GM21381 (cell line): ENCODE data around the gene PDE9A.

Source experiments
- ATAC-seq: cut with Tn5 transposase; IDR thresholded peaks from one replicate; pipeline ENCODE4 v1.9.1; 2021; ENCODE audit warnings: mild to moderate bottlenecking, moderate library complexity; ENCODE audit not compliant: unreplicated experiment

The PDE9A gene

DNA sequence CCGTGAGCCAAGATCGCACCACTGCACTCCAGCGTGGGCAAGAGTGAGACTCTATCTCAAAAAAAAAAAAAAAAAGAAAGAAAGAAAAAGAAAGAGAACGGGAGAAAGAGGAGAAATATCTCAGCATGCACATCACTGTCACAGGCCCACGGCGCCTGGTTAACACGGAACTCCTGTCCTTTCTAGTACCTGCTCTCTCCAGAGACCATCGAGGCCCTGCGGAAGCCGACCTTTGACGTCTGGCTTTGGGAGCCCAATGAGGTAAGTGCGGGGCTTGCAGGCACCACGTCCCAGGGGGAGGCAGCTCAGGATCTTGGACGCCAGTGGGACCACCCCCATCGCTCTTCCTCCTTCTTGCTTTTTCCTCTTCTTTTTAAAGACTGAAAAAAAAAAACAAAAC lies 100.4 kb downstream of the PDE9A start:
- no peak for ATAC-seq

DNA sequence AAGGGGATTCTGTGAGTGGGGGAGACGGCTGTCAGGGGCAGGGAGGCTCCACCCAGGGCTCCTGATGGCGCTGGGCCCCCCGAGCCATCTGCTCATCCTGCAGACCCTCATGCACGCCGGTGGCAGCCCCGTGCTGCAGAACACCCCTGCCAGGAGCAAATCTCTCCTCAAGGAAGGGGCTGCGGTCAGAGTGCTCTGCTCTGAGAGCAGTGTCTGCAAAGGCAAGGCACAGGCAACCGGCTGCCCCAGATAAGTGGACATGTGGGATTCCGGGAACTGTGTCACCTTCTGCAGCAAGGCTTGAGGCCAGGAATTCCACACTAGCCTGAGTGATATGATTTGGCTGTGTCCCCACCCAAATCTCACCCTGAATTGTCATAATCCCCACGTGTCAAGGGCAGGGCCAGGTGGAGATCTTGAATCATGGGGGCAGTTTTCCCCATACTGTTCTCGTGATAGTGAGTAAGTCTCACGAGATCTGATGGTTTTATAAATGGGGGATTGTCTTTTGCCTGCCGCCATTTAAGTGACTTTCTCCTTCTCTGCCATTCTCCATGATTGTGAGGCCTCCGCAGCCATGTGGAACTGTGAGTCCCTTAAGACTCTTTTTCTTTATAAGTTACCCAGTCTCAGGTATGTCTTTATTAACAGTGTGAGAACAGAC lies 101.0 kb downstream of the PDE9A start:
- ATAC-seq: no peak

DNA sequence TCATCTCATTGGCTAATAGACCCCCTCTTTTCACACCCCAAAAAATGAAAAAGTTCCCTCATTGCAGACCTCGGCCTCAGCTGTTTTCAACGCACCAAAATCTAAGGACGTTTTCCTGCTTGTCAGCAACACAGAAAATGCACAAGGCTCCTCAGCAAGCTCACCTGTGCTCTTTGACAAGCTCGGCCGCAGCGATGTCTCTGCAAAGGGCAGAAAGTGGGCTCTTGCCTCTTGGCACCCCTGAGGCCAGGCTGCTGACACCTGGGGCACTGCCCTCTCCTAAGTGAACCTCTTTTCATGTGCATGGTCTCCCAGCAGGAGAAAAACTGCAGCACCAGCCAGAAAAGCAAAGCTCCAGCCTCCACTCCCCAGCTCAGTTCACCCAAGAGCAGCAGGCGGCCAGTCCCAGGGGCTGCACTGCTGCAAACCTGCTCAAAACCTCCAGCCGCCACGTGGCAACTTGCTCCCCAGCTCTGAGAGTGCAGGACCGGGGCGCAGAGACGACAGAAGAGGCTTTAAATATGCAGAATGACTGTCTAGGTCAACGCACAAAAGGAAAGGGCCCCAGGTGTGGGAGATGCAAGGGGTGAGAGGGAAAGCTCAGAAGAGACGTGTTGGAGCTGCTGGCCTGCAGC lies 101.7 kb downstream of the PDE9A start:
- ATAC-seq: no peak

DNA sequence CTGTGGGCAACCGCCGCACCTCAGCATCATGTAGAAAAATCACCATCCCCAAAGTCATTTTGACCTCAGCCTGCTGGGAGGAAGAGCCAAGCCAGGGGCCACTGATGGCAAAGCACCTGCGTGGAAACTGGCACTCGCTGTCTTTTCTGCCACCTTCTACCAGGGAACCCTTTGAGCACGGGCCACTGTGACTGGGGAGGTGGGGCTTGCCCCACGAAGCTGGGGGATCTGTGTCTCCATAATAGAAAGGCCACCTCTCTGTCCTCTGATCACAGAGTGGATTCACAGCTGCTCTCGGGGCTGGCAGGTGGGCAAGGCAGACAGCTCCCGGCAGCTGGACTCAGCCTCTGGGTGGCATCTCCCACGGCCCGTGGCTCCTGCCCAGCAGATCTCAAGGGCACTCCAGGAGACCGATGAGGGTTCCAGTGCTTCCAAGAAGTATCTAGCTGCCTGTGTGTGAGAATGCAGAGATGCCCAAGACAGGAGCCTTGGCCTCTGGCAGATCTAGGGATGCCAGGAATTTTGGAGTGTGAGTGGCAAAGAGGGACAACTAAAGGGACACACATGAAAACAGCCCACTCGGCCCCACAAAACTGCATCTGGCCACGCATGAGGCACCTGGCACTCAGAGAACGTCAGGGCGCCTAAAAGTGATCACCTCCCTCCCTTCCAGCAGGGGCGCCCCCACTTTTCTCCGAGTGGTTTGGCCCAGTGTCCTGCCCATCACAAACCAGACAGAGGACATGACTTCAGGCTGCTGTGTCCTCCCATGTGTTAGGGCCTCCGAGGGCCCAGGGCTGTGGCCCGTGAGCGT lies 102.6 kb downstream of the PDE9A start:
- ATAC-seq: no peak

DNA sequence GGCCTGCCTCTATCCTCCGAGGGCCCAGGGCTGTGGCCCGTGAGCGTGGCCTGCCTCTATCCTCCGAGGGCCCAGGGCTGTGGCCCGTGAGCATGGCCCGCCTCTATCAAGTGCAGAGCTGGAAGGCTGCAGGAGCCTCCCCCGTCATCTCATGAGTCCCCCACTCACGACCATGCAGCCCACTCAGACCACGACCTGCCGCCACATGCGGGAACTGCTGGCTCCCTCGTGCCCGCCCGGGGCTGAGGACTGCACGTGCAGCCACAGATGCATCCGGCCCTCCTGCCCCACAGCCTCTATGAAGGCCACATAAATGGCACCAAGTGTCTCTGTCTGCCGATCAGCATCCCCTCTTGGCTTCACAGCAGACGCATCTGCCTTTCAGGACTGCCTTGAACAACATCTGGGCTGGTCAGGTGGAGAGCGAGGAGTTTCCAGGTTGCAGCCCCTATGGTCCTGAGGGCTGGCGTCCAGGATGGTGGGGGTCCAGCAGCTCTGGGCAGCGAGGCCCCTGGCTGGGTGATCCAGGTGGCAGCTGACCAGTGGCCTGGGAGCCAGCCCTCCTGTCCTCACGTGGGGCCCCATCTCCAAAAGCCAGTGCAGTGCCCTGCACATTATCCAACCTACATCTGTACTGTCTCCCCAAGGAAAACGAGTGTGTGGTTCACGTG lies 103.3 kb downstream of the PDE9A start:
- ATAC-seq: no peak

DNA sequence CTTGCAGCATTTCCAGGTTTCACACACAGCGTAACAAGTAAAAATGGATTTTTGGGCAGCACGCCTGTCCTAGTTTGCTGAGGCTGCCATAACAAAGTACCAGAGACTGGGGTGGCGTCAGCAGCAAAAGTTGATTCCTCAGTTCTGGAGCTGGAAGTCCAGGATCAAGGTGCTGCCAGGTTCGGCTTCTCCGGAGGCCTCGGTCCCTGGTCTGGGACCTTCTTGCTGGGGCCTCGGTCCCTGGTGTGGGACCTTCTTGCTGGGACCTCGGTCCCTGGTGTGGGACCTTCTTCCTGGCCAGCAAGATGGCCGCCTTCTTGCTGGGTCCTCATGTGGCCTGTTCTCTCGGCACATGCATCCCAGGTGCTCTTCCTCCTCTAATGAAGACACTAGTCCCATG lies 104.0 kb downstream of the PDE9A start:
- no peak for ATAC-seq

DNA sequence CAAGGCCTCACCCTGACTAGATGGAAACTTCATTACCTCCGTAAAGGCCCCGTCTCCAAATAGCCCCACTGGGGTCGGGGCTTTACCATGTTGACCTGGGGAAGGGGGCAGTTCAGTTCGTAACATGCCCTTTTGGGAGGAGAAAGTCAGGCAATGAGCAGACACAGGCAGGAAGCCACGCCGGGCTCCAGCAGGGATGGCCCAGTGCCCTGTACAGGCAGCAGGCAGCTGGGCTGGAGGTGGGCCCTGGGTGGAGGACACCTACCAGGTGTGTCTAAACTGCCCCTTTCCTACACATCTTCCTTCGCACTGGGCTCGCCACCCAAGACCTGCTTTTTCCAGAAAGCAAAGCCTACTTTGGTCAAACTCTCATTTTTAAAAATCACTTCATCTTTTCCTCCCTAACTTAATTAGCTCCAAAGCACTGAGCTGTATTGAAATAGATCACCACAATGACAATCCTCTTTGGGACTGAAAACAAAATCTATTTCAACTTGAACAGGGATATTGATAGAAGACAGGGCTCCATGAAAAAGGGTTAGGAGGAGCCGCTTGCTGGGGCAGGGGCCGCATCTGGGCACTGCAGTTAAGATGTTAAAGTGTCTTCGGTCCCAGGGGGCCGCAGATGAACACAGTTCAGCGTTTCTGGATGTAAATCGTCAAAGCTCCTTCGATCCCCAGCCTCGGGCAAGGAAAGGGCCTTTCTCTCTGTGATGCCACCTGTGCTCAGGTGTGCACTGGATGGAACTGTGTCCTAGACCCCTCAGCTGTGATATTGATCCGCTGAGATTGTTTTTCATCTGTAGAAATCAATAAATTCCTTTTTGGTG lies 104.6 kb downstream of the PDE9A start:
- ATAC-seq: no peak

DNA sequence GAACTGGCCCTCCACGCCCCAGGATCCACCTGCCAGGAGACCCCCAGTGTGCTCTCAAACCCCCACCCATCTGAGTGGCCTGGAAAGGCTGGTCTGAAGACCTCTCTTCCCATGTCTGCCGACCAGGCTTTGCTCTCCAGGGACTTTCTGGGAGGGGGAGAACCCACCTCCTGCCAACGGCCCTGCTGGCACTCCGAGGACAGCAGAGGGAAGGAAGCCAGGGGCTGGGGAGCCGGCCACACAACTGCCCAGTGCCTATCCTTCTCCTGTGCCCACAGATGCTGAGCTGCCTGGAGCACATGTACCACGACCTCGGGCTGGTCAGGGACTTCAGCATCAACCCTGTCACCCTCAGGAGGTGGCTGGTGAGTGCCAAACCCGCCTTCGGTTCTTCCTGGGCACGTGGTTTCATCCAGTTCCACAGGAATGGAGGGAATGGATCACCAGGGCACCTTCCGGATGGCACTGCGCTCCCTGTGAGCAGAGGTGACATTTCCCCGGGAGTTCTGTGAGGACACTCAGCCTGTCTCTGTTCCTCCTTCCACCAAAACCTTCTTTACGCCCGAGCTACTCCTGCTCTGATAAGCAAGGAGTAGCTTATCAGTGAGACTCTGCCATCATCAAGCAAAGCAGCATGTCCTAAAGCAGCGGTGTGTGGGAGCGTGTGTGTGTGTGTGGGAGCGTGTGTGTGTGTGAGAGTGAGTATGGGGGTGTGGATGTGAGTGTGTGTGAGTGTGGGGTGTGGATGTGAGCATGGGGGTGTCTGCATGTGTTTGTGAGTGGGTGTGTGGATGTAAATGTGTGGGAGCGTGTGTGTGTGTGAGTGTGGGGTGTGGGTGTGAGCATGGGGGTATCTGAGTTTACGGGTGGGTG lies 105.5 kb downstream of the PDE9A start:
- no peak for ATAC-seq

DNA sequence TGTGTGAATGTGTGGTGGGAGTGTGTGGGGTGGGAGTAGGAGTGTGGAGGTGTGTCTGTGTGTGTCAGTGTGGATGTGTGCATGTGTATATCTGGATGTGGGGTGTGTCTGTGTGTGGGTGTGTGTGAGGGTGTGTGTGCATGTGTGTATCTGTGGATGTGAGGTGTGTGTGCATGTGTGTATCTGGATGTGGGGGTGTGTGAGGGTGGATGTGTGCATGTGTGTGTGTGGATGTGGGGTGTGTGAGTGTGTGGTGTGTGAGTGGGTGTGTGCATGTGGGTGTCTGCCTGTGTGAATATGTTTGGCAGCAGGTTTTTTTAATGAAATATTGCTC lies 106.1 kb downstream of the PDE9A start:
- no peak for ATAC-seq

DNA sequence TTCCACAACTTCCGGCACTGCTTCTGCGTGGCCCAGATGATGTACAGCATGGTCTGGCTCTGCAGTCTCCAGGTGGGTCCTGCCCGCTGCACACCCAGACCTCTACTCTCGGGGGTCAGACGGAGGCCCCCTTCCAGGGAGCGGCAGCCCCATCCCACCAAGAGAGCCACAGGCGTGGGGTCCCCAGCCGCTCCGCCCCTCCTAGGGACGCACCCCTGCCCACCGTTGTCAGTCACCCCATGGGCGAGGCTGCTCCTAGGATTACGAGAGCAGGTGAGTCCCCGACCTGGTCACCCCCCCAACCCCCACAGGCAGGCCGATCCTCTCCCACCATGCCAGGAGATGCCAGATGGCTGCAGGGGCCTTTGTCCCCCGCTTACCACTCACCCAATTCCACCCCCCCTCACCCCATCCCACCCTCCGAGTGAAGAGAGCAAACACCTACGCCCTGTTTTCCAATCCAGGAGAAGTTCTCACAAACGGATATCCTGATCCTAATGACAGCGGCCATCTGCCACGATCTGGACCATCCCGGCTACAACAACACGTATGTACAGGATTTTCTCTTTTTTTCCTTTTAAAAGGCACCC lies 107.0 kb downstream of the PDE9A start:
- no peak for ATAC-seq

DNA sequence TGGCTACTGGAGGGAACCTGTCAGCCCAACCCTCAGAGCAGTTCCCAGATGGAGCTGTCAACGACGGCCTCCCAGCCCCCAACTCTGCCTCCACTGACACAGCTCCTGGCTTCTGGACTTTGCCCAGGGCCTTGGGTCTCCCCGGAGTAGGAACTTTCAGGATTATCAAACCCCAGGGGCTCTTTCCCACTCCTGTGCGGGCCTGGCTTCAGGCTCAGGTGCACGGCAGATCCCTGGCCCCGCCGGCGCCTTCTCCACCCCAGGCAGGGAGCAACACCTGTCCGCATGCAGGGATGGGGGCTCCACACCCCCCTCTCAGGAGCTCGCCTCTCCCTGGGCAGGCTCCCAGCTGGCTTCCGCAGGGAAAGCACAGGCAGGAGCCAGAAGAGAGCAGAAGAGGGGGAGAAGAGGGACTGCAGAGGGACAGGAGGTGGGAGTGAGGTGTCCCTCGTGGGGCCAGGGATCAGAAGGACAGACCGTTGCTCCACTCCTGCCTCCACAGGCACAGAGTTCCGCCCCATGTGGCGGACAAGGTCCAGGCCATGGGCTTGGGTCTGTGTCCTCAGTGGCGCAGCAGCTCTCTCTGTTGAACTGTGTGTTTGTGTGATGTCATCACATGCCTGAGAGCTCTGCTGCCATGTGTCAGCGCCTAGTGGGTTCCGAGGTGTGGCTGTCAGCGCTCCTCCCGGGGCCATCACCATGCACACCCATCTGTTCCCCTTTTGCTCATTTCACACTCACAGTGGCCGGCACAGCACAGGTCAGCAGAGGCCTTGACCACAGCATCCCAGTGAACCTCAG lies 107.7 kb downstream of the PDE9A start:
- no peak for ATAC-seq

DNA sequence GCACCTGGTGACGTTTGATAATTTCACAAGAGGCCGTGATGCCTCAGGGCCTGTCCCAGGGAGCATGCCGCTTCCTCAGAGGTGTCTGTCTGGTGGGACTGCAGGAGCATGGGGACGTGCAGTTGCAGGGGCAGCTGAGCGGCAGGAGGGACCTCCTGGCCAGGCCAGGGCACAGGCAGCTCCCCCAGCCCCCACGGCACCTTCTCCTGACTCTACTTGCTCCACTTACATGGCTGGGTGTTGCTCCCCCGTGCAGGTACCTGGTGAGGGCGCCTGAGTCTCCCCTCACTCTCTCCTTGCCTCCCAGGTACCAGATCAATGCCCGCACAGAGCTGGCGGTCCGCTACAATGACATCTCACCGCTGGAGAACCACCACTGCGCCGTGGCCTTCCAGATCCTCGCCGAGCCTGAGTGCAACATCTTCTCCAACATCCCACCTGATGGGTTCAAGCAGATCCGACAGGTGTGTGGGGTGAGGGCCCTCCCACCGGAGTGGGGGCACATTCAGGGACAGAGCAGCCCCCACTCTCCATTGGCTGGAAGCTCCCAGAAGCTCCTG lies 108.4 kb downstream of the PDE9A start:
- ATAC-seq: no peak

DNA sequence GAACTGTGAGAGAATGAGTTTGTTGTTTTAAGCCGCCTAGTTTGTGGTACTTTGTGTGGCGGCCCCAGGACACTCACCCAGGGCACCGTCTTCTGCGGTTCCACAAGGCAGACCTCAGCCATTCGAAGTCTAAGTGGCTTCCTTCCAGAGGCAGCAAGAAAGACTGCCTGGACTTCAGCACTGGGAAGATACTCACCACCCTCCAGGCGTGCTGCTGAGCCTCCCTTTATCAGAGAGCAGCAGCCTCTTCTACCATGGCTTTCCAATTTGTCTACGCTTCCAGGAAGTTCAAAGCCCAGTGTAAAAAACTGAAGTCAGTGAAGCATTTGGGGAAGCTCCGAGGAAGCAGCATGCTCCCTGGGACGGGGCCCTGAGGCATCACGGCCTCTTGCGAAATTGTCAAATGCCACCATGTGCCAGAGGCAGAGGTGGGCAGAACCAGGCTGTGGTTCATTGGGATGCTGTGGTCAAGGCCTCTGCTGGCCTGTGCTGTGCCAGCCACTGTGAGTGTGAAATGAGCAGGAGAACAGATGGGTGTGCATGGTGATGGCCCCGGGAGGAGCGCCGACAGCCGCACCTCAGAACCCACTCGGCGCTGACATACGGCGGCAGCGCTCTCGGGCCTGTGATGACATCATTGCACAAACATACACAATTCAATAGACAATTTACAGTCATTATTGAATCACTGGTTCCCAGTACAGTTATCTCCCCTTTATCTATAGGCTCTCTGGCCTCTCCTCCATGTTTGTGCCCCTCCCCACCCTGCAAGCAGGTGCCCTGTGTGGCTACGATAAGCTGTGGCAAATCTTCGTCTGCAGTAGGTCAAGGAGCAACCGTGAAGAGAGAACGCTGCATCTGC lies 110.4 kb downstream of the PDE9A start:
- ATAC-seq: no peak

DNA sequence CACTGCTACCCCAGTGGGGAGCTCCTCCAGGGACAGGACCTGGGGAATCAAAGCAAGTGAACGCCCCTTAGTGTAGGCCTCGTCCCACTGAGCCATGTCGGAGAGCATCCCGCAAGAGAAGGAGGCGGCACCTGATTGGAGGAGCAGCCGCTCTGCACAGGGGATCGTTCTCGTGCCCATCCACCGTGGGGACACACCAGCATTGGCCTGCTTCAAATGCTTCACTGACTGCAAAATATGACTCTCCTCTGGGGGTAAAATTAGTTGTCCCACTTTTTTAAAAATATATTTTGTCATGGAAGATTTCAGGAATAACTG lies 111.0 kb downstream of the PDE9A start:
- no peak for ATAC-seq

DNA sequence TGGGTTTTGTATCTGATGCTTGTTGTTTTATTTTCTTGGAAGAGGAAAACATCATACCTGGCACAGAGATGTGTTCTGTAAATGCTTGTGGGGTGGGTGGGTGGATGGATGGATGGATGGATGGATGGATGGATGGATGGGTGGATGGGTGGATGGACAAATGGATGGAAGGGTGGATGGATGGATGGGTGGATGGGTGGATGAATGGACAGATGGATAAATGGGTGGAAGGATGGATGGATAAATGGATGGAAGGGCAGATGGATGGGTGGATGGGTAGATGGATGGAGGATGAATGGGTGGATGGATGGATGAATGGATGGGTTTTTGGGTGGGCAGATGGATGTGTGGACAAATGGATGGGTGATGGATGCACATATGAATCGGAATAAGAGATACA lies 111.5 kb downstream of the PDE9A start:
- ATAC-seq: no peak

DNA sequence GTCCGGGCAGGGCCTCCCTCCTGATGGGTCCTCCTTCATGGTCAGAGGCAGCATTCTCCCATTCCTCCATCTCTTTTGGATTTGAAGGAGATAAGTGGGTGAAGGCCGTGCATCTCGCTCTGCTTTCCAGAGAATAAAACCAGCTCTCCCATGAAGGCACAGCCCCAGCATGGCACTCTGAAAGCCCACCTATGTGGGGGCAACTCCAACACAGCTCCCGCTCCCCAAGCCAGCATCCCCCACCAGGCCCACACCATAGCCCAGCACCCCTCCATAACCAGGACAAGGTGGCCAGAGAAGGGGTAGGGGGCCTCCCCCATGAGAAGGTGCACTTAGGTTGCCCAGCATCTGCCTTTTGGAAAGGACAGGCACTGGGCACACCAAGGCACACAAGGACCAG lies 112.2 kb downstream of the PDE9A start:
- no peak for ATAC-seq

DNA sequence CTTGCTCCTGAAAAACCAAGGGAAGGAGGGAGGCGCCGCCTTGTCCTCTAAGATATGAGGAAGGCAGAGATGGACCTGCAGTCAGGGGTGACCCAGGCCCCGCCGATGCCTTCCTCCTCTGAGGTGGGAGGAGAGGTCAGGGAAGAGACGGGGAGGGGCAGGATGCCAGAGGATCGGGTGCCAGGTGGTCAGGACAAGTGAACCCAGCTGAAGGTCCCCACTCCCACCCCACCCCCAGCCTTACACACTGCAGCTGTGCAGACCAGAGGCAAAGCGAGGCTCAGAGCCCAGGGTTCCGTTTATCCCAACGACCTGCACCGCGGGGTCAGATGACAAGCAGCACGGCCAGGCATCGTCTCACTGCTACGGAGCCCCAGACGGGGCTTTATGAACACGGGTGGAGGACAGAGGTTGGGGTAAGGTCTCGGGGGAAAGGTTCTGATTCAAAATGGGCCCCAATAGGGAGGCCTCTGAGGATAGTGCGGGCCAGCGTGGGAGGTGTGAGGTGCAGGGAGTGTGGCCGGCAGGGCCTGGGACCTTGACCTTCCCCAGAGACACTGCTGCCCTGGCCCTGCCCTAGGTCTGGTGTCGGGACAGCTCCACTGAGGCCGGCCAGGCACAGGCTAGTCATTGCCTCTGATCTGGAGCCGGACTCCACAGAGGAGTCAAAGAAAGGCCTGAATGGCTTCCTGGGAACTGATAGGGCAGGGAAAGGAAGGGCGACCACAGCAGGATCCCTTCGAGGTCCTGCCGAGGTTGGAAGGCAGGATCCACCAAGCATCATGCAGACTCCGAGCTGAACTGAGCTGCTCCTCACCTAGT lies 113.5 kb downstream of the PDE9A start:
- no peak for ATAC-seq
